Hematopoietic multipotent progenitor cell treated with erythropoietin and hydrocortisone succinate and interleukin-3 and kit ligand, for 4 days (in vitro differentiated cells): Measurements from ENCODE around the gene HOXA6.

ENCODE experiments used
- DNase-seq: peaks from one replicate; pipeline ENCODE4 v3.0.0-alpha.2; 2015

The HOXA6 gene

DNA sequence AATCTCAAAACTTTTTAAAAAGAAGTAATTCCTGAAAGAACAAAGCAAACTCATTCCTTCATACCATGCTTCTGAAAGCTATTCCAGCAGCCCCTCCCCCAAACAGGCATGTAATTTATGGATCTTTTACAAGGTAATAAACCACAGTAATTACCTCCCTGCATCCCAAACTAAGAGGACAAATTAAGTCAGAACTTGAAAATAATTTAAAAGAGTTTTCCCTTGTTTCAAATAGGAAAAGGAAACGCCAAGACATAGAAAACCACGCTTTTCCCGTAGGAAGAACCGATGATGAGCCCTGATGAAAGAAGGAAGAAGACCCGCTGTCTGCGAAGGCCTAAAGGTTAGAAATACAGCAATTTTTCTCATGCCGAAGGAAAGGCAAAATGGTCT is 25.9 kb downstream of the HOXA6 start:
- no peak for DNase-seq

DNA sequence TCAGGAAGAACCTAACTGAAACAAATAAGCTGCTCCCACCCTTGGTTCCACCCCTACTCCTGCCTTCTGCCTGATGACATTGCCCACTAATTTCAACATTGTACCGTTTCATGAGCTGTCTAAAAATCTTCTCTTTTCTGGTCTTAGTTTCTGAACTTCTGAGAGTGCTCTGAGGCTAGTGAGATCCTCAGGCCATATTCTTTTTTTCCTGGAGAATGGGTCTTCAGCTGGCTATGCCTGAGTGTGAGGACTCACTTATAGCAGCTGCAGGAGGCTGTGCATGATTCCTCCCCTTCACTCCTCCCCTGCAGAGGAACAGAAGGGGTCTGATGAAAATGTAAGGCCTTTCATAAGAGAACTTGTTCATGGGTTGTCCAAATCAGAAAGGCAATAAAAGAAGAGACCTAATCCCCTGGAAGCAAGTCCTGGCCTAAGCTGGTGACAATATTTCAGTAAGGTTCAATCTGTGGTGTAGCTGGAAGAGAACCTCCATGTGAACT is 28.1 kb downstream of the HOXA6 start:
- DNase-seq = no peak

DNA sequence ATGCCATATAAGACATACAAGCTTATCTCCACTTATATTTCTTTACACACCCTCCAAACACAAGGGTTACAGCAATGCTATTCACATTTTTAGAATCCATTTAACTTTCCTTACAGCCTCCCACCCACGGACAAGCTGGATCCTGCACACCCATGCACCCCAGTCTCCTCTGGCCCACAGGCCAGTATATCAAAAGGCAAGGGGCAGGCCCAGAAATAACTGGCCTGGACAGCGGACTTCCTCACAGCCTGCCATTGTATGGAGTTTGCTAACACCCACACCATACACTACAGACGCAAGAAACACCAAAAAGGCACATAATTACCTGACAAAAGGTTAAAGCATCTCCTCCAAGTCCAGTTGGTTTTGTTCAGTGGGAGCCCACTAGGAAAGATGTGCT is 29.0 kb downstream of the HOXA6 start:
- no peak for DNase-seq

DNA sequence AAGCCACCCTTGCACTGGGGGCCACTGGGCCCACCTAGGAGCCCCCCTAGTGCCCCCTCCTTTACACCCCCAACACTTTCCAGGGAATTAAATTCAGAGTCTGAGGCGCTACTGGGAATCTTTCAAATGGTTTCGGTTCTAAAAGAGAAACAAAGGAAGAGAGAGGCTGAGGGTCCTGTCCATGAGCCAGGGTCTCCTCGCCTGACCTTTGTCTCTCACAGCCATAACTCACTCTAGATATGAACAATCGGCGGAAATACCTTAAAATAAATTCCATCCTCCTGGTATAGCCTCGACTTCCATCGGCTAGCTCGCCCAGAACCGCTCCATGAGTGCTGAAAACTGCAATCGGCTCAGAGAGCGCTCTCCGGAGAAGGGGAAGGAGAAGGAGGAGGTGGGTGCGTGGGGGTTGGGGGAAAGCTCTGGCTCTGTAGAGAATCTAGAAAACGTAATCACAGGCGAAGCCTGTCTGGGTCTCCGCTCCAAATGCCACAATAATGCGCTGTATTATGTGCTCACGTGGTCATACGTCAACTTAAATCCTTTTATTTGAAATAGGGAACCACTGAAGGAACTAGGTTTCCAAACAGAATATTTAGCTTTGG is 29.6 kb downstream of the HOXA6 start:
- DNase-seq = no peak

DNA sequence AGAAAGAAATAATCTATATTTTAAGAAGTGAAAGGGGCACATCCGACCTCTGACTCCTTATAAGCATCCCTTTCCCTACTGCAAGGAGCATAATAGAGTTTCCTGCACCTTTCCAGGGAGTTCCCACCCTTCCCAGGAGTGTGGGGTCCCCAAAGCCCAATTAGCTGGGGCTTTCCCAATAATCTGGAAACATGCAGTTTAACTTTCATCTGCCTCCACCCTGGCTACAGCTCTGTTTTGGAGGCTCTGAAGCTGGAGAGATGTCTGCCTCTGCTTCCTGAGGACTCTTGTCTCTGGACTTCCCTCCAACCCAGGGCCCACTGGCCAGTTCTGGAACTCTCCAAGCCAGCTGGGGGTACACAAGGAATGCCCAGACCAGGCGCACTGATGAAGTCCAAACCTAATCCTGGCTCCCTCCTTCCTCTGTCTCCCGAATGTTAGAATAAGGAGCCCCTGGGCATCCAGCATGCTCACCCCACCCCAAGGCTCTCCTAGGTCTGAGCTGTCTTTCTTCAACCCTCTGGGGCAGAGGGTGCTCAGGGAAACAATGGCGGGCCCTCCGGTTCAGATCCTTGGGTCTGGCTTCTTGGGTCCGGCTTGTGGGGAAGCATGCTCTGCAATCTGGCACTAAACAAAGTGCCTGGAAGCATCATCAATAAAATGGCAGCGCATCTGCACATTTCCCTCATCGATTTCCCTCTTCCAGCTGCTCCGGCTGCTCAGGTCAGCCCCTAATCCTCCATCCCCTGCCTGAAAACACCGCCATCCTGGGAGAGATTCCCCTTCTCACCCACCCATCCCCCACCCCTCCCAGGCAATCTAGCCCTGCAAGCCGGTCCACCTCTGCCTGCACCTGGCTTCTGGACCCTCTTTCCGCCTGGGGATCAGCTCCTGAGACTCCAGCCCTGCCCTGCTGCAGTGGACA is 30.4 kb downstream of the HOXA6 start:
- no peak for DNase-seq

GRCh38 chr7:27116031-27116961 is 31.3 kb downstream of the HOXA6 start:
- no peak for DNase-seq

- no peak for DNase-seq
Observed at GRCh38 chr7:27115221-27116026, 32.1 kb downstream of the HOXA6 start.

GRCh38 chr7:27114881-27115220 is 32.7 kb downstream of the HOXA6 start:
- DNase-seq = no peak

GRCh38 chr7:27113991-27114769 is 33.4 kb downstream of the HOXA6 start:
- no peak for DNase-seq

GRCh38 chr7:27112955-27113949 is 34.3 kb downstream of the HOXA6 start:
- DNase-seq = no peak

GRCh38 chr7:27112361-27112760 is 35.2 kb downstream of the HOXA6 start:
- no peak for DNase-seq

DNA sequence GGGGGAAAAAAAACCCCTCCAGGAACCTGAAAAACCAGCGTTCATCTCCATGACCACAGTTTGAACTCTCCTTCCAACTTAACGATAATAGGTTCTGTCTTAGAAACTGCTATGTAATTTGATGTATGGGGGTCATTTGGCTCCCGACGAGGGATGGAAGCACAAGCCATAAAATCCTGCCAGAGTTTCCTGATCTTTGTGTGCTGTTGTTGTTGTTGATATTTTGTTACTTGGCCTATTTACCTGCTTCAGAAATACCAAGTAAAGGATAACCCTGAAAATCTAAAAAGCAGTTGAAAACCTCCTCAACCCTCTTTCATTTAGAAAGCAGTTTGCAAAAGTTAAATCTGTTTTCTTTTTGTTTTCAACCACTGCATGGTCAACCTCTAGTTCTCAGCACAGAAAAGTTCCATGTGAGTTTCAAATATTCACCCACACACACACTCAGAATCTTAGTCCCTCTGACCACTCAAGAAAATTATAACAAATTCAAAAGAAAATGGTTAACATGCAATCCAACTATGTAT is 35.8 kb downstream of the HOXA6 start:
- no peak for DNase-seq

DNA sequence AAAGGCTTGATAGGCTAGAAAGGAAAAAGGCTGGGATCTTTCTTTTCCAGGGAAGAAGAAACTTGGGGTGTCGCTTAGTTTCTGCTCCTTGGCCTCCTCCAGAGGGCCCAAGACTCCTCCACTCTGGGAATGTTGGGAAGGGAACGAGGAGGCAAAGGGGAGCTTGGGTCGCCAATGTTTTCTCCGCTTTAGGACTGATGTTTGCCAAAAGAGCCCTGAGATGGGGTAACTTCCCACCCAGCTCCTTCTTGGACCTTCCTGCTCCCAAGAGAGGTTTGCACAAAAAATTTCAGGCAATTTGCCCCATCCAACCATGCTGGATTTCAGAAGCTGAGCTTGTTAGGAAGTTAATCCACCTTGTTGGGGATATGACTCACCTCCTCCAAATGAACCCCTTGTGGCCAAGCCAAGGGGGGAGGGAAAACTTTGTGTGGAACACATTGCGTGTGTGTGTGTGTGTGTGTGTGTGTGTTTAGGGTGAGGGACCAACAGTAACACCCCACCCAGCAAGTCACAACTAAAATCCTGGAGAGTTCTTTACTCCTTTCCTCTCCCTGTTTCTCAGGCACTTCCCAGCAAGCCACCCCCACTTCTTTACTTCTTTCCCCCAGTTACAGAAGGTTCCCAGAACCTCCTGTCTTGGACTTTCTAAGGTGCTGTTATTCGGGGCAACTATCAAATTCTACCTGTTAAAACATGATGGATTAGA is 36.4 kb downstream of the HOXA6 start:
- no peak for DNase-seq

DNA sequence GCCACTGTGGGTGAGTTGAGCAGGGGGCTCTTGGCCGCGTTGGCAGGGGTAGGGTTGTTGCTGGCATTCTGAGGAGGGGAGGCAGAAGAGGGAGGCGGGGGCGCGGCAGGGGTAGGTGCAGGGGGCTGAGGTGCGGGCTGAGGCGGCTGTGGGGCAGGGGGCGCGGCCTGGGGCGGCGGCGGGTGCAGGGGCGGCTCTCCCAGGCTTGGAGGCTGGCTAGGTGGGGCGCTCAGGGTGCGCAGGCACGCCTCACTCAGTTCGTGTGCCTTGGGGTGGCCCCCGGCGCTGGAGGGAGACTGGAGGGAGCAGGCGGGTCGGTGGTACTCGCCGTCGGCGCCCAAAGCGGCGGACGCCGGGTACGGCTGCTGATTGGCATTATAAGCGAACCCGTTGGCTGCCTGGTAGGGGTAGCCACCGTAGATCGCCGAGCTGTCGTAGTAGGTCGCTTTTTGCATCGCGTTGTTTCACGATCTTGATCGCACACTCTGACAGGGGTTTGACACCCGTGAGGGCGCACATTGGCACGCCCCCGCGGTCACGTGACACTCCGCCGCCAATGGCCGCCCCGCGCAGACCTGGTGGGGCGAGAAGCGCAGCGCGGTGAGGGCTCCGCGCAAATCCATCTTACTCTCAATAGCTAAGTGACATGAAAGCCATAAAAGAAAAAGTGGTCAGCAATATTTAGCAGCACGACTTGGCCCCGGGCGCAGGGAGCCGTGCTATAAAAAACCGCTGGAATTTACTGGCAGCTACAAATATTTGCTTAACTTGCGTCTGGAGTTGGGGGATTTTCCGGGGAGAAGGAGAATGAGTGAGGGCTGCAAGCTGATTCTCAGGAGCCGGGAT is 37.2 kb downstream of the HOXA6 start:
- DNase-seq = no peak

- DNase-seq = no peak
Observed at GRCh38 chr7:27109466-27110185, 37.9 kb downstream of the HOXA6 start.

GRCh38 chr7:27108390-27109127 is 39.0 kb downstream of the HOXA6 start:
- DNase-seq = no peak
